A204.1 (cell line): ENCODE results near the gene BACH1.

Experiments used
- FAIRE-seq: peaks from 2 replicates; lab custom pipeline; 2012; peaks lifted over from hg19 to GRCh38; lab: Jason Lieb, UNC

The BACH1 gene

DNA sequence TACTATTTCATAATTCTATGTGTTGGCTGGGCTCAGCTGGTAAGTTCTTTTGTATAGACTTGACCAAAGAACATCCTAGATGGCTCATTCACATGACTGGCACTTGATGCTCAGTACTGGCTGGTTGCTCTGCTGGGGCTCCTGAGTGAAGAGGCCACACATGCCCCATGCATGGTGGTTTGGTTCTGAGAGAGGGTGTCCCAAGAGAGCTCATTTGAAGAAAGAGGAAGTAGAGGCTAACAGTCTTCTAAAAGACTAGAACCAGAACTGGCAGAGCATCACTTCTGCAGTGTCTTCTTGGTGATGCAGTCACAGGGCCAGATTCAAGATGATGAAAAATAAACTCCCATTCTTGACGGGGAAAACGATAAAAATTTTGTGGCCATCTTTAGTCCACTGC lies 5.2 kb upstream of the BACH1 start:
- no peak for FAIRE-seq

DNA sequence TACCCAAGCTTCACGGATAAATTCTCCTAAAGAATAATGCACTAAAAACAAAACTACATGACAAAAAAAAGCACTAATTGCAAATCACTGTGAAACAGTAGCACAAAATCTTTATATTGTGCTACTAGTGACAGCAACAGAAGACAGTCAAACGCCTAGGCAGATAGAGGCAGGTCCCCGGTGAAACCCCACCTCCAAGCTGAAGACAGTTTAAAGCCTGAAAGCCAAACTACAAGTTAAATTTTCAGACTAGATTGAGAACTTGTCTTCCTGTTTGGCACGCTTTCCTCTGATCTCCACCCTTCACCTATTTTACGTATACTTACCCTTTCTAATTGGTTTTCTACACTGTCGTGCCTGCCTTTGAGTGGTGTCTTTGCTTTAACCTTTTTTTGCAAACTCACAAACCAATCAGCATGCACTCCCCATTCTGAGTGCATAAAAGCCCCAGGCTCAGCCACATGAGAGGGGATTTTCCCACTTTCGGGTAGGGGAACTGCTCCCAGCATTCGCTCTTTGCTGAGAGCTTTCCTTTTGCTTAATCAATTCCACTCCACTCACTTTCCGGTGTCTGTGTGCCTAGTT lies 3.6 kb upstream of the BACH1 start:
- no peak for FAIRE-seq

DNA sequence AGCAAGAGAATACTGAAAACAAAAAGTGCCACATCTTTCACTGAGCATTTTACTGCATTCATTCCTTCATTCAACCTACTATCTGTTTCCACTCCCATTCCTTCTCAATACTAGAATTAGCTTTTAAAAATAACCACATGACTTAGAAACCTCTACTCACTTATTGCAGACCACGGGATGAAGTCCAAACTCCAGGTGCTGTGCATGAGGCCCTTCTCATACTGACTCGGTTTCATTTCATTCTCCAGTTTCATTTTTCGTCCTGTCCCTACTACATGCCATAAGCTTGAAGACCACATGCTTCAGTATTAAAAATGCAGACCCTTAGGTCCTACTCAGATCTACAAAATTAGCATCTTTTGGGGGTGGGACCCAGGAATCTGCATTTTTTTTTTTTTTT lies 2.3 kb upstream of the BACH1 start:
- no peak for FAIRE-seq

DNA sequence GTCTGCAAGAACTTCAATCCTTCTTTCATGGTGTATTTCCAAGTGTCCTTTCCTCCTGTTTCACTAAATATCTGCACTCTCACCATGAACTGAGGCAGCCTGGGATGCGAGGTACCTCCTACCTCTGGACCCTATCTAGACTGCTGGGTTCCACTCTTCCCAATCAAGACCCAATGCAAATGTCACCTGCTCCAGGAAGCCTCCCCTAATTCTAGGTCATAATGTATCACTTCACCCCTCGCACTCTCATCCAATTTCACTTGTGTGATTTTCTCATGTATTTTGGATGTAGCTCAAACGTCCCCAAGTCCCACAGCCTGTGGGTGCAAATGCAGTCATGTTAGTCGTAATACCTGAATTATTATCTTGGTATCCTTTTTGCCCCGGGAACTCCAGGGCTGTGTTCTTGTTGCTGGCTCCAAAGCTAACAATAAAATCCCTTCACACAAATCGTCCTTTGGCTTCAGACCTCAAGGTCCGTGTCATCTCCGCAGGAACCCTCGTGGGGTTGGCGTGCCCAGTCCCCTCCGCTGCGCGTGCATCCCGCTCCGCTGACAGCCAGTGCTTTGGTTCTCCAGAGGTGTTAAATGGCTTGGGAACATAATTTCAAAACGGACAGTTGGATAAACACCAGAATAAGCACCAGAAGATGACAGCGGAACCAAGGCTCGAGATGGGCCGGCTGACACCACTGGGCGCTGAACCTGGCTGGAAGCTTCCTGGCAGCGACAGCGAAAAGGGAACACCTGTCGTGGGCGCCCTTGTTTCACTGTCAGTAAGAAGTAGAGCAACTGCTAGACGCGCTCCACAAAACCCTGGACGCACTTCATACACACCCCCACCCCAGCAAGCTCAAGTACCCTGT lies 1.0 kb upstream of the BACH1 start:
- FAIRE-seq: no peak

DNA sequence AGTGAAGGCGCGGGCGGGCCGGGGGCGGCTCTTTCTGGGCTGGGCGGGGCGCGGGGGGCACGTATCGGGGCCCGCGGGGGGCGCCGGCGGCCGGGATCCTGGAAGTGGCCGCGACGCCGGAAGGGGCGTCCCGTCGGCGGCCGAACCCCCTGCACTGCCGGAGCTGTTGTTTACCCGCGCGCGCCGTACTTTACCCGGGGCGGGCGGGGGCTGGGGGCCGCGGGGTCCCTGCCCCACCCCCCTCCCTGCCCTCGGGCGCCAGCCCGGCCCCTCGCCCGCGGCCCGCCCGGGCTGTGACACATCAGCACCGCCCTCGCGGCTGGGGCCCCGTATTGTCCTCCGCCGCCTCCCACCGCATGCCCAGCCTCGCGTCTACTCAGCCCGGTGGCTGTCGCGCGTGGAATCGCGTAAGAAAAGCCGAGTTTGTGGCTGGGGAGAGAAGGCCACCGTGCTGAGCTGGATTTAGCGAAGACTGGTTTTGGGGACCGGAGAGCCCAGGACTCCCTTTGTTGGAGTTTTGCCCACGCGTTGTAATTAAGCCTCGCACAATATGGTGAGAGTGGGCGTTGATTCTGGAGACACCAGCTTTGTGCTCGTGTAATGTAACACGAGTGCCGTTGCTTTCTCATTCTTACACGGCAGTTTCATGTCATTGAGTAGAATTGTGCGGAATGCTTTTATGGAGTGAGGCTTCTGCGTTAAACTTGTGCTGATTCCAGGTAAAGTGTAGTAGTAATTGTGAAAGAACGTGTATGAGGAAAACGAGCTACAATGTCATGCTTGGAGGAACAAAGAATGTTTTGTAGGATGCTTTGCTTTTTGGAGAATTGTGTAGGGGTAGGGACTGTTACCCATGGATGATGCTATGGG lies 559 bp downstream of the BACH1 start:
- no peak for FAIRE-seq

DNA sequence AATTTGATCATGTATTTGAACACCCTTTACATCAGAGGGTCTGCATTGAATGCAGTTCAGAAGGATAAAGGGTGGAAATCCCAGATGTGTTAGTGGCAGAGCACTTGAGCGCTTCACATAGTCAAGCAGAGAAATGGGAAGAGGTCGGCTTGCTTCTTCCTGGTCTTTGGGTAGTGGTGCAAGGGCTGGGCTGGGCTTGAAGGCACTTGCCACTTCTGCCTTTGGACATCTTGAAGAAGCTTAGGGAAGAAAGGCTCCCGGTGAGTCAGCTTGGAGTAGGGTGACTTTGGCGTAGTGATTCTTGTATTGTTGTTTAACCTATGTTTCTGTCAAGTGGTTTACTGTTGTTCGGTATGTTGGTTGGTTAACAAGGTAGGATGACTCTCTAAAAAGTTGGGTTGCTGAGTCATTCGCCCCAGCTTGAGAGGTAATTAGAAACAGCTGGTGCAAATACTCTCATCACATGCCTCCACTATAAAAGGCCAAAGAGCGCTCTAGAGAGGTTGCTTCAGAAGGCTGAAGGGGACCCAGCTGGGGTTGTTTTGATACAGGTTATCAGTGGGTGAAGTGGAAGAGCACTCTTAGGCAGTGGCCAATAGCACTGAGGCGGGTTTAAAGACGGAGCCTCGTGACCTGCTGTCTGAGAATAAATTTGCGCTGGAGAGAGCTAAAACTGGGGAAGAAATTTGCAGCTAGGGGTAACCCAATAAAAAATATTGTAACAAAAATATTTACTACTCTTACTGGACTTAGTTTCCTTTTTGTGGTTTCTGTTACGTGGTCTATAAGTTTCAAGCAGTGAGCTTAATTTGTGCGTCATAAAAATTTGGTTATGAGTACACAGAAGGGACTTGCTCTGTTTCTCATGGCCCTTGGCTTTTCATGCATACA lies 1.4 kb downstream of the BACH1 start:
- FAIRE-seq: no peak

DNA sequence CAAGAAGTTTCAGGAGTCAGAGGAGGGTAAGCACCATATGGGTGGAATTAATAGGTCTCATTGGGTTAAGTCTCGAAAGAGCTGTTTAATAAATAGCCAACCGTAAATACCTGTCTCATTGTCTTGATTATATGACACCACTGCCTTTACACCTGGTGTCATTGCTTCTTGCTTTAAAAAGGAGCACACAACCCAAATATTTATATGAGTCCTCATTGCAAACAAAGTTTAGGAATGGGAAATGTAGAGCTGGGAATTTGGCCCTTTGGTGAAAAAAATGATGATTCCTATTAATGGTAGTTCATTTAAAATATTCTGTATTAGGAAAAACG lies 2.1 kb downstream of the BACH1 start:
- no peak for FAIRE-seq

DNA sequence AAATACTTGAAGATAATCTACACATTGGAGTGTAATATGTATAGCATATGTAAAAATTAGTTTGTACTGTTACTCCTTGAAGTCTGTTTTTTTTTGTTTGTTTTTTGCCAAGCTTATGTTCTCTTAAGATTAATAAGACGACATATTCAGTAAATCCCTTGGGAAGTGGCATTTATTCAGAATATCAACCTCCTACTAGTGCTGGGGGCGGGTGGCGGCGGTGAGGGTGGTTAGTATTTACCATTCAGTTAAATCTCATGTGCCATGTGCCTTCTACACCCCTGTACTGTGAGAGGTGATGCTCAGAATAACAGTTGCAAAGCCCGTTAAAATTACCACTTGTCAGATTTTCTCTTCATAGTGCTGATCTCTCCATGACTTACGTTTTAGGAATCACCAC lies 3.0 kb downstream of the BACH1 start:
- FAIRE-seq: no peak

DNA sequence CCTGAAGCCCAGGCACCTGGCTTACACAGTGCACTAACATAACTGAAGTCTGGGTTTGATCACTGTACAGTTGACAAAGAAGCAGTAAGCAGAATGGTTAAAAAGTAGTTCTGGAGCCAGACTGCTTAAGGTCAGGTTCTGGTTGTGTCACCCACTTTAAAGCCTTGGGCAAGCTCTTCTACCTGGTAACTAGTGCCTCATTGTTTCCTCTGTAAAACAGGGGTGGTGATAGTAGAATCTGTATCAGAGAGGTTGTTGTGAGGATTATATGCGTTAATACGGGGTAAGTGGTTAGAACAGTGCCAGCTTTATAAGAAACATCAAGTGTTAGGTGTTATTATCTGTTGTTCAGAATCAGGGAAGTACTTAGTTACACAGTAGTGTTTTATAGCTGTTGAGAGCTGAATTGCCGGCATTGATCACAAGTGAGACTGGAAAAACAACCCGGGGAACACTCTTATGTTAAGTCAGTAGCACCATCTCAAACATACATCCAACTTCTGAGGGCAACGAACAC lies 3.7 kb downstream of the BACH1 start:
- FAIRE-seq: no peak

DNA sequence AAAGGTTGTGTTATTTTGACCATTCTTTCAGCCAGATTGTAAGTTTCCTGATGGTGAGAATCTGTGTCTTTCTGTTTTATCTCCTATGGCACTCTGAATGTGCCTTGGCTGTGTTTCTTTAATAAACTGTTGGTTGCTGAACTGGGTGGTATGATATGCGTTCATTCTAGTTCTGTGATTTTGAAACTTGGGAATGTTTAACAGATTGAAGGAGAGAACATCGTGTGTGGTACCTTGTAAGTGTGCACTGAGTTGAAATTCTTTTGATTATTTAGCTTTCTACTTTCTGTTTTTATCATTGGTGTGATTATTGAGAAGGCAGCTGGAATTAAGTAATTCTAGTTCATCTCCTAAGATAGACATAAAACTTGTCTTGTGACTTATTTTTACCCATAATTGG lies 4.6 kb downstream of the BACH1 start:
- FAIRE-seq: no peak

DNA sequence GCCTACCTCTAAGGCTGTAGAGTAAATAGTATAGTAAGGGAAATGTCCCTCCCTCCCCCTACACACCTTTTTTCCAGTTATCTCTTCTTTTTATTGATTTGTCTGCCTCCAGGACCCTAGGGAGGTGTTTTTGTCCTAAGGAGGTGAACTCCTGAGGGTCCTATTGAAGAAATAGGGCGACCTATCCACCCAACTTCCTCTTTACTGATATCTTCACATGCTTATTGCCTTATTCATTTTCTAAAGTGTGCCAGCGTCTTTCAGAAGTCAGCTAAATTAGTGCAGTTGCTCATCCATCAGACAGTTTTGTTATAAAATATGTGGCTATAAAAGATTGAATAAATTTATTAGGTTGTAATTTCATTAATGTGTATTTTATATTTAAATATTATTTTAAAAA lies 5.9 kb downstream of the BACH1 start:
- no peak for FAIRE-seq

DNA sequence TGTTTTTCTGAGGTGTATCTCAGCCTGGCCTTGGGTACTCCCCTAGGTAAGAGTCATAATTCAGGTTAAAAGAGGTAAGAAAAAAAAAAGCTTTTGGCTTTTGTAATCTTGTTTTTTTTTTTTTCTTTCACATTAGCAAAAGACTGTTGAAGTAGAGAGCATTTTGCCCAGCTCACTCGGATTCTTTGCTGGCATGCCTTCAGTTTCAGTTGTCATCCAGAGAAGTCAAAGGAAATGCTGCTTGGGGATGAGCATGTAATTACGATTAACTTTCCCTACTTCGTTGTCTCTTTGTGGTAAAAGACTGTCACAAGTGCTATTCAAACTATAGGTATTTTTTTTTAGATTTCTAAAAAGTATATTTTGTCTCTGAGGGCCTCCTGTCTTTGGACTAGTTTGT lies 6.3 kb downstream of the BACH1 start:
- FAIRE-seq: no peak

DNA sequence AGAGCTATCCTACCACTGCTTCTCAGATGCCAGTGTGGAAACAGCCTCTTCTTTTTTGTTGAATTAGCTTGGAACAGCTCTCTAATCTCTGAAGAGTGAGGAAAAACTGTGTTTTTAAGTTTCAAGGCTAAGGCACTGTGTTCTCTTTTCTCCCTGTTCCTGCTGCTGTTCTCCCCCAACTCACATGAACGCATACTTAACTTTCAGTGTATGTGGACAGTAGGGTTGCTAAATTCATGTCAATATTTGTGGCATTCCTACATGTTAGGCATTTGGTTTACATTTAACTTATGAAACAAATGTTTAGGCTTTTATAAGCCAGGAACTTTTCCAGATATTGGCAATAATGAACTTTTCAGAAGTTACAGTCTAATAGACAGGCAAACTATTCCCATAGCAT lies 6.8 kb downstream of the BACH1 start:
- no peak for FAIRE-seq

DNA sequence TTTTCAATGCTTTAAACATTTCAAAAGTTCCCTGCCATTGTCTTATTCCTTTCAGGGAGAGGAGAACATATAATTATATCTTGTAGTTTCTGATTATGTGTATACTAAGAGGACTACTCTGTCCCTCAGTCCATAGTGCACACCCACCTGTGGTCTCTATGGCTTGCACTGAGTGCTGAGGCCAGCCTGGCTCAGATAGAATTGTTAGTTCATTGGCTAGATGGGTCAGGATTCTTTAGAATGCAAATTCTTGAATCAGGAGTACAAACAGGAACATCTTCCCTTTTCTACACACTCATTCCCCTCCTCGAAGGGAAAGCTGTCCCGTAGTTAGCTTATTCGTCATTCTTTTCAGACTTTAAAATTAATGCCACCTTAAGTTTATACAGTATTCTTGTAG lies 8.2 kb downstream of the BACH1 start:
- no peak for FAIRE-seq

DNA sequence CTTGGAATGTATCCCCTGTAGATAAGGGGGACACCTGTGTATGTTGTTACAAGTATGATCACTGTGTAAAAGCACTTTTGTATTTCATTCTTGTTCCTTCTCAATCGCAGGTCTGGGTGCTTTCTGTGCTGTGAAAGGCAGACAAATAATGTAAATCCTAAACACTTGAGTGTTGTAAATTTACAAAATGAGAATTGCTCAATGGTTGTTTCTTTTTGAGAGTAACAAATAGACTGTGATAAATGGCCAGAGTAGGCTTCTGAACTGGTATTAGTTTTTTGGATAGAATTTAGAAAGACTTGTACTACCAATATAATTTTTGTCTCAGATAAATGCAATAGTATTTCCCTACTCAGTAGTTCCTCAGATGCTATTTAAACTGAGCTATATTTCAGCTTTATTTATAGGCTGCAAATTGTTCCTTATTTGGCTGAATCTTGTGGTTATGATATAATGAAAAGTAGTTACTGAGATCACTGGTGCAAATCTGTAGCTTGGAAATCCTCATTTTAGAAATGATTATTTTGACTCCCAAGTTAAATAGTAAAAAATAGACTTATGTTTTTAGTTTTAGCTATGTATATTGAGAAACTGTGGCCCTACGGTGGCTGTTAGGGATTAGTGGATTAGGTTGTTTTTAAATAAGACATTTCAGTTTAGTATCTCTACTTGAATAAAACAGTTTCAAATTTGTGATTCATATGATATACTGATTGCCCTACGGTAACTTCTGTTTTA lies 9.2 kb downstream of the BACH1 start:
- no peak for FAIRE-seq

DNA sequence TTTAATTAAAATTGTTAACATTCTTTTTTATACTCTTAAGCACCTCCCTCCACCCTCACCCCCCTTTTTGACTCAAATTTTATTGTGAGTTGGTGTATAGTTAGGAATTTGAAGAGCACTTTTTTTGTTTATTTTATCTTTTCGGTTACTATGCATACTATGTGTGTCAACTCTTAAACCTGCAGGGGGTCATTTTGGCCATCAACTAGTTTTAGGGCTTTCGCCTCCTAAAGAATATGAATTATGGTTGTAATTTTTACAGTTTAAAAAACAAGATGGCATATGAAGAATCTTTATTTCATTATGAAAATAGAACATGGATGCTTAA lies 9.7 kb downstream of the BACH1 start:
- no peak for FAIRE-seq

DNA sequence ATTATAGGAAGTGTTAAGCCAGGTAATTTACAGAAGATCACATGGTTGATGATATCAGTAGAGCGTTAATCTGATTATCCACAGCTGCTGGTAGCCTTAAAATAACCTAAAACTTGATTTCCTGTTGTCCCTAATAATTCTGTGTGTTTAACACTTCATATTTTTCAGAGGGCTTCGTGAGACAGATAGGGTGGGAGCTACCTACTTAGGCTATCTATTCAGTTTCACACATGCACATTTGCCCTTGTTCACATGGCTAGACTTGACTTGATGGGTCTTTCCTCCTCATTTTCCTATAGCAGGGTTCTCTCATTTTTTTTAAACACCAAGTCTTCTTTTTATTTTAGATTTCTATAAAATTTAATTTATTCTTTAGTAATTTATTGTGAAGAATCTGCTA lies 11.0 kb downstream of the BACH1 start:
- FAIRE-seq: no peak

DNA sequence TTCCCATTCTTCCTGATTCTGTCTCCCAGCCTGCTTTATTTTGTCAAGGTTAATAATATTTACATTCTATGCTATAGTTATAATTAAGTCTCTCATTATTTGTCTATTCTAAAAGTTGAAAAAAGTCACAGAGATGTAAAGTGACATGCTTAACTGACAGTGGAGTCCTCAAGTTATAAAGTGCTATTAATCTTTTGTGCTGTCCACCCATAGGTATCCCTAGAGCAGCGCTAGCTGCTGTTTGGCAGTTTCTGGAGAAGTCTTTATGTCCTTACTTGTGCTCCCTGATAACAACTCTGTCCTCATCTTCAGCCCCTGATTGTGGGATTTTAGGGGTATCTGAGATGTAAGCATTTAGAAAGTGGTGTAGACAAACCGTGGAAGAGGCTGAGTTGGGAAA lies 13.1 kb downstream of the BACH1 start:
- FAIRE-seq: no peak

DNA sequence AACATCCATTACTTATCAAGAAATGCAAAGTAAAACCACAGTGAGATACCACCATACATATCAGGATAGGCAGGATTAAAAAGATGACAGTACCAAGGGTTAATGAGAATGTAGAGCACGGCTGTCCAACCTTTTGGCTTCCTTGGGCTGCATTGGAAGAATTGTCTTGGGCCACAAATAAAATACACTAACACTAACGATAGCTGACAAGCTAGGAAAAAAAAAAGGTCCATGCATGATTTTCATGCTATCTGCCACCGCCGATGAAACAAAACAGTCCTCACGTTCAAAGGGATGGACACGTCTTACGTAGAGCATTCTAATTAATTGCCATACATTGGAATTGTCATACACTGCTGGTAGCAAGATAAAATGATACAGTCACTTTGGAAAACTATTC lies 14.3 kb downstream of the BACH1 start:
- FAIRE-seq: no peak

DNA sequence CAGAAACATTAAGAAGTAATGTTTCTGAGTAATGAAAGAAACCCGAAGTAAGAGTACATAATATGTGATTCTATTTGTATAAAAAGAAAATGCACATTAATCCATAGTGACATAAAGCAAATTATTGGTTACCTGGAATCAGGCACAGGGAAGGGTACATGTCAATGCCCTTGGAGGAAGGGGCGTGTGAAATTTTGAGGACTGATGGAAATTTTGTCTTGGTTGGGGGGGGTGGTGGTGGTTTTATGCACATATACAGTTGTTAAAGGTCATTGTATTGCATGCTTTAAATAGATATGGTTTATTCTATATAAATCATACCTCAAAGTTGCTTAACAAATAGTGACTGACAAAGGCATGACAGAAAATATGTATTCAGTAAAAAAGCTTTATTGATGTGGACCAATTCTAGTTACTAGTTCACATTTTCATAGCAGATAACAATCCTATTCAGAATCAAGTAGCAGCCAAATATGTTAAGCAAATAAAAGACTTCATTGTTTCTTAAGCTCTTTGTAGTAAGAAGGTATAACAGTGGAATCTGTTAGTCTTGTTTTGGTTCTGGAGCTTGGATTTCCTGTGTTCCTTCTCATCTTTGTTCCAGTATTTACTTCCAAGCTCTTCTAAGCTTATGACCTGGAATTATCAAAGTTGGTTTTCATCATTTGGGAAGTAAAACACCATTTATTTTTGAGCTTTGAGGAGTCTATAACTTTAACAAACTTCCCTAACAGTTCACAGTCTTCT lies 15.1 kb downstream of the BACH1 start:
- FAIRE-seq: no peak
